Measurements from ENCODE around the gene F2RL1.
"Not testable (repeated sequence)": the region's sequence is repeated elsewhere in the genome, so short reads cannot be mapped to it uniquely, and the experiment has no call there.

Gene F2RL1
- 0.25 to 24.2 (median 5.6) reads per million in 9 experiments for total RNA-seq

GRCh38 chr5:76818844-76819831, at the start of gene F2RL1:
F2RL1 (plus strand) TSS chr5:76819030; CDS start chr5:76819183, 153 bp downstream.
- no peak within 1 kb of the TSS for H3K27ac Mint-ChIP-seq
- peak; percentile 70 for ATAC-seq (replicated peaks)
- no peaks in the 10 kb centered on the region for H3K9me3 Mint-ChIP-seq
- peak within 1 kb of the TSS; percentile 75 to 76 for H3K4me3 Mint-ChIP-seq
- peaks cover 5 to 8% of the 10 kb centered on the region in 2 donors for H3K4me1 Mint-ChIP-seq (ENCODE audit: low read depth in 2 of 2)
- peak; percentile 9 to 12 (median 12) for DNase-seq
- peaks cover 45 to 65% of the 10 kb centered on the region in 2 donors for H3K27me3 Mint-ChIP-seq
- H3K36me3 Mint-ChIP-seq (ENCODE audit: insufficient read depth): no peaks in the 10 kb centered on the region

GRCh38 chr5:76771041-76771440, 47.8 kb upstream of the F2RL1 start:
- not testable (repeated sequence) for H3K9me3 Mint-ChIP-seq; H3K4me3 Mint-ChIP-seq; H3K4me1 Mint-ChIP-seq (ENCODE audit: low read depth in 2 of 2); H3K27ac Mint-ChIP-seq; DNase-seq; ATAC-seq (replicated peaks); H3K27me3 Mint-ChIP-seq
- peaks cover 14% of the 10 kb centered on the region for H3K36me3 Mint-ChIP-seq (ENCODE audit: insufficient read depth)

- DNase-seq (no peak), ATAC-seq (replicated peaks) (no peak)
- H3K4me3 Mint-ChIP-seq: no peak overlapping the region
- no peaks in the 10 kb centered on the region for H3K9me3 Mint-ChIP-seq
- no peaks in the 10 kb centered on the region for H3K27me3 Mint-ChIP-seq
- peak overlapping the region in 1 of 2 donors; percentile 77 for H3K27ac Mint-ChIP-seq
- peaks cover 12% of the 10 kb centered on the region for H3K36me3 Mint-ChIP-seq (ENCODE audit: insufficient read depth)
- no peaks in the 10 kb centered on the region for H3K4me1 Mint-ChIP-seq (ENCODE audit: low read depth in 2 of 2)
Measured at GRCh38 chr5:76771705-76772405, 47.0 kb upstream of the F2RL1 start.

GRCh38 chr5:76775921-76776320, 42.9 kb upstream of the F2RL1 start:
- Mint-ChIP-seq H3K27me3 (no peaks in the 10 kb centered on the region), H3K9me3 (no peaks in the 10 kb centered on the region), H3K27ac (no peak overlapping the region), H3K36me3 (ENCODE audit: insufficient read depth) (peaks cover 12% of the 10 kb centered on the region), H3K4me3 (no peak overlapping the region), H3K4me1 (ENCODE audit: low read depth in 2 of 2) (no peaks in the 10 kb centered on the region)
- DNase-seq: no peak
- no peak for ATAC-seq (replicated peaks)

GRCh38 chr5:76776391-76776790, 42.4 kb upstream of the F2RL1 start:
- no peak overlapping the region for H3K4me3 Mint-ChIP-seq
- H3K9me3 Mint-ChIP-seq: no peaks in the 10 kb centered on the region
- H3K36me3 Mint-ChIP-seq (ENCODE audit: insufficient read depth): peaks cover 12% of the 10 kb centered on the region
- no peaks in the 10 kb centered on the region for H3K27me3 Mint-ChIP-seq
- no peaks in the 10 kb centered on the region for H3K4me1 Mint-ChIP-seq (ENCODE audit: low read depth in 2 of 2)
- H3K27ac Mint-ChIP-seq: no peak overlapping the region
- ATAC-seq (replicated peaks) (no peak), DNase-seq (no peak)

- not testable (repeated sequence) for H3K36me3 Mint-ChIP-seq (ENCODE audit: insufficient read depth); H3K4me3 Mint-ChIP-seq; H3K27ac Mint-ChIP-seq; DNase-seq; ATAC-seq (replicated peaks); H3K4me1 Mint-ChIP-seq (ENCODE audit: low read depth in 2 of 2); H3K9me3 Mint-ChIP-seq
- peaks cover 0 to 13% of the 10 kb centered on the region in 2 donors for H3K27me3 Mint-ChIP-seq
Measured at GRCh38 chr5:76780616-76781015, 38.2 kb upstream of the F2RL1 start.

- Mint-ChIP-seq H3K4me3 (no peak overlapping the region), H3K27ac (peak overlapping the region in 1 of 2 donors; percentile 84)
- no peak for ATAC-seq (replicated peaks)
Measured at GRCh38 chr5:76781775-76782174, 37.1 kb upstream of the F2RL1 start.

GRCh38 chr5:76782444-76782843, 36.4 kb upstream of the F2RL1 start:
- no peak overlapping the region for H3K4me3 Mint-ChIP-seq
- DNase-seq (no peak), ATAC-seq (replicated peaks) (no peak)
- H3K9me3 Mint-ChIP-seq: no peaks in the 10 kb centered on the region
- no peaks in the 10 kb centered on the region for H3K36me3 Mint-ChIP-seq (ENCODE audit: insufficient read depth)
- no peak overlapping the region for H3K27ac Mint-ChIP-seq
- H3K4me1 Mint-ChIP-seq (ENCODE audit: low read depth in 2 of 2): no peaks in the 10 kb centered on the region
- peaks cover 0 to 13% of the 10 kb centered on the region in 2 donors for H3K27me3 Mint-ChIP-seq

More at GRCh38 chr5:76781775-76782174, 37.1 kb upstream of the F2RL1 start:
- Mint-ChIP-seq H3K27me3 (peaks cover 0 to 13% of the 10 kb centered on the region in 2 donors), H3K36me3 (ENCODE audit: insufficient read depth) (no peaks in the 10 kb centered on the region), H3K4me1 (ENCODE audit: low read depth in 2 of 2) (no peaks in the 10 kb centered on the region), H3K9me3 (no peaks in the 10 kb centered on the region)
- no peak for DNase-seq

- no peak overlapping the region for H3K4me3 Mint-ChIP-seq
- no peak for ATAC-seq (replicated peaks)
- no peaks in the 10 kb centered on the region for H3K36me3 Mint-ChIP-seq (ENCODE audit: insufficient read depth)
- H3K27me3 Mint-ChIP-seq: peaks cover 0 to 13% of the 10 kb centered on the region in 2 donors
- peaks cover 0 to 14% of the 10 kb centered on the region in 2 donors for H3K4me1 Mint-ChIP-seq (ENCODE audit: low read depth in 2 of 2)
- H3K9me3 Mint-ChIP-seq: no peaks in the 10 kb centered on the region
- H3K27ac Mint-ChIP-seq: no peak overlapping the region
- no peak for DNase-seq
Measured at GRCh38 chr5:76787237-76787636, 31.6 kb upstream of the F2RL1 start.

GRCh38 chr5:76788362-76788761, 30.5 kb upstream of the F2RL1 start:
- no peak for DNase-seq
- H3K27me3 Mint-ChIP-seq: peaks cover 0 to 13% of the 10 kb centered on the region in 2 donors
- no peak overlapping the region for H3K4me3 Mint-ChIP-seq

GRCh38 chr5:76789275-76789674, 29.6 kb upstream of the F2RL1 start:
- ATAC-seq (replicated peaks); DNase-seq; H3K27me3 Mint-ChIP-seq; H3K9me3 Mint-ChIP-seq; H3K4me3 Mint-ChIP-seq; H3K36me3 Mint-ChIP-seq (ENCODE audit: insufficient read depth); H3K27ac Mint-ChIP-seq: not testable (repeated sequence)
- peaks cover 0 to 14% of the 10 kb centered on the region in 2 donors for H3K4me1 Mint-ChIP-seq (ENCODE audit: low read depth in 2 of 2)

More at GRCh38 chr5:76788362-76788761, 30.5 kb upstream of the F2RL1 start:
- H3K4me1 Mint-ChIP-seq (ENCODE audit: low read depth in 2 of 2): peaks cover 0 to 14% of the 10 kb centered on the region in 2 donors
- H3K36me3 Mint-ChIP-seq (ENCODE audit: insufficient read depth): no peaks in the 10 kb centered on the region
- no peaks in the 10 kb centered on the region for H3K9me3 Mint-ChIP-seq
- ATAC-seq (replicated peaks): no peak
- H3K27ac Mint-ChIP-seq: no peak overlapping the region

- H3K36me3 Mint-ChIP-seq (ENCODE audit: insufficient read depth): no peaks in the 10 kb centered on the region
- ATAC-seq (replicated peaks) (no peak), DNase-seq (no peak)
- H3K27ac Mint-ChIP-seq: no peak overlapping the region
- no peaks in the 10 kb centered on the region for H3K27me3 Mint-ChIP-seq
- H3K9me3 Mint-ChIP-seq: no peaks in the 10 kb centered on the region
- no peak overlapping the region for H3K4me3 Mint-ChIP-seq
- H3K4me1 Mint-ChIP-seq (ENCODE audit: low read depth in 2 of 2): peaks cover 0 to 14% of the 10 kb centered on the region in 2 donors
Measured at GRCh38 chr5:76789991-76790581, 28.7 kb upstream of the F2RL1 start.

GRCh38 chr5:76790632-76791290, 28.1 kb upstream of the F2RL1 start:
- no peak overlapping the region for H3K4me3 Mint-ChIP-seq
- no peak for DNase-seq
- ATAC-seq (replicated peaks): peak; percentile 56
- no peaks in the 10 kb centered on the region for H3K9me3 Mint-ChIP-seq
- peaks cover 0 to 14% of the 10 kb centered on the region in 2 donors for H3K4me1 Mint-ChIP-seq (ENCODE audit: low read depth in 2 of 2)
- H3K27ac Mint-ChIP-seq: peak overlapping the region in 1 of 2 donors; percentile 68
- H3K27me3 Mint-ChIP-seq: no peaks in the 10 kb centered on the region
- no peaks in the 10 kb centered on the region for H3K36me3 Mint-ChIP-seq (ENCODE audit: insufficient read depth)
